UCSD-AML1 (cell line): ENCODE results near the gene DNAH17.
"Not testable (repeated sequence)": the region's sequence is repeated elsewhere in the genome, so short reads cannot be mapped to it uniquely, and the experiment has no call there.

ENCODE experiments used
- DNase-seq: peaks from one replicate; lab custom pipeline; 2025; ENCODE audit not compliant: unreplicated experiment; lab: John Stamatoyannopoulos, UW

Gene DNAH17

GRCh38 chr17:78525511-78526160 is 51.6 kb downstream of the DNAH17 start:
- no peak for DNase-seq

- no peak for DNase-seq
Measured at GRCh38 chr17:78524870-78525510, 52.2 kb downstream of the DNAH17 start.

- DNase-seq: no peak
Measured at GRCh38 chr17:78523934-78524655, 53.1 kb downstream of the DNAH17 start.

GRCh38 chr17:78522031-78522809 is 55.0 kb downstream of the DNAH17 start:
- DNase-seq: no peak

GRCh38 chr17:78517421-78517820 is 59.8 kb downstream of the DNAH17 start:
- no peak for DNase-seq

GRCh38 chr17:78515480-78515879 is 61.7 kb downstream of the DNAH17 start:
- no peak for DNase-seq

- DNase-seq: no peak
Measured at GRCh38 chr17:78514521-78514920, 62.7 kb downstream of the DNAH17 start.

- no peak for DNase-seq
Measured at GRCh38 chr17:78512976-78513375, 64.2 kb downstream of the DNAH17 start.

- no peak for DNase-seq
Measured at GRCh38 chr17:78510141-78511075, 66.8 kb downstream of the DNAH17 start.

- DNase-seq: no peak
Measured at GRCh38 chr17:78507526-78507925, 69.7 kb downstream of the DNAH17 start.

- DNase-seq: no peak
Measured at GRCh38 chr17:78506454-78507309, 70.5 kb downstream of the DNAH17 start.

GRCh38 chr17:78504156-78504925 is 72.9 kb downstream of the DNAH17 start:
- DNase-seq: no peak

- not testable (repeated sequence) for DNase-seq
Measured at GRCh38 chr17:78503388-78503787, 73.8 kb downstream of the DNAH17 start.

- DNase-seq: no peak
Measured at GRCh38 chr17:78502611-78503148, 74.5 kb downstream of the DNAH17 start.

- DNase-seq: no peak
Measured at GRCh38 chr17:78501241-78502036, 75.8 kb downstream of the DNAH17 start.

GRCh38 chr17:78500806-78501205 is 76.4 kb downstream of the DNAH17 start:
- DNase-seq: no peak

GRCh38 chr17:78499715-78500540 is 77.3 kb downstream of the DNAH17 start:
- no peak for DNase-seq
